ENCODE results near the gene IGSF3.
"Not testable (repeated sequence)": the region's sequence is repeated elsewhere in the genome, so short reads cannot be mapped to it uniquely, and the experiment has no call there.

- not testable (repeated sequence) for TF ChIP-seq CTCF (conservative IDR thresholded peaks at IDR 0.05; ENCODE audit: low read depth in 2 of 2); EZH2 (IDR thresholded peaks at IDR 0.05; ENCODE audit: low read depth, unreplicated experiment); POLR2AphosphoS5 (IDR thresholded peaks at IDR 0.05; ENCODE audit: low read depth); REST (IDR thresholded peaks at IDR 0.05; ENCODE audit: unreplicated experiment); EZH2phosphoT487 (IDR thresholded peaks at IDR 0.05; ENCODE audit: unreplicated experiment); JUNB (IDR thresholded peaks at IDR 0.05; ENCODE audit: unreplicated experiment); ZNF462 (CRISPR knock-in tag; IDR thresholded peaks at IDR 0.05)
Measured at GRCh38 chr1:116593401-116593800, 74.1 kb downstream of the IGSF3 start.
